Chondrocyte (in vitro differentiated cells): ENCODE measurements around the gene SLC9A7. TPM values are rescaled to one million over a fixed set of nuclear protein-coding genes. Genes with fewer than 3 reads are reported as not detected.

Experiments
- DNase-seq: peaks from one replicate; pipeline ENCODE4 v3.0.0; 2021; ENCODE audit warnings: mixed read lengths, low spot score
- H3K27ac Mint-ChIP-seq: one replicate; pipeline ENCODE4 v1.8.0; 2021; ENCODE audit warnings: mild to moderate bottlenecking, moderate library complexity, mixed read lengths; ENCODE audit not compliant: unreplicated experiment
- H3K27me3 Mint-ChIP-seq: 2 replicates; pipeline ENCODE4 v1.8.0; 2021; ENCODE audit warnings: low read depth, mixed read lengths
- H3K36me3 Mint-ChIP-seq: 2 replicates; pipeline ENCODE4 v1.8.0; 2021; ENCODE audit warnings: low read depth, mixed read lengths
- H3K4me1 Mint-ChIP-seq: 2 replicates; pipeline ENCODE4 v1.8.0; 2021; ENCODE audit warnings: low read depth, mild to moderate bottlenecking, mixed read lengths
- H3K4me3 Mint-ChIP-seq: one replicate; pipeline ENCODE4 v1.8.0; 2021; ENCODE audit warnings: mild to moderate bottlenecking, moderate library complexity, mixed read lengths; ENCODE audit not compliant: unreplicated experiment
- H3K9me3 Mint-ChIP-seq: 2 replicates; pipeline ENCODE4 v1.8.0; 2021; ENCODE audit warnings: low read depth, mixed read lengths
- total RNA-seq: library from RNA; stranded (reverse); gene quantifications from 3 replicates; pipeline ENCODE4 v1.2.1, GENCODE V29; 2021
- TF ChIP-seq, protein P1 (sequence below): fragments of 200-600 bp; sonication (generic); IDR thresholded peaks from 2 replicates; pipeline ENCODE4 v1.5.0; 2021; ENCODE audit warnings: antibody characterized with exemption, mild to moderate bottlenecking, moderate library complexity

SLC9A7 gene
- total RNA-seq, 1 donor from 2014 or later, result 6.1 TPM

DNA sequence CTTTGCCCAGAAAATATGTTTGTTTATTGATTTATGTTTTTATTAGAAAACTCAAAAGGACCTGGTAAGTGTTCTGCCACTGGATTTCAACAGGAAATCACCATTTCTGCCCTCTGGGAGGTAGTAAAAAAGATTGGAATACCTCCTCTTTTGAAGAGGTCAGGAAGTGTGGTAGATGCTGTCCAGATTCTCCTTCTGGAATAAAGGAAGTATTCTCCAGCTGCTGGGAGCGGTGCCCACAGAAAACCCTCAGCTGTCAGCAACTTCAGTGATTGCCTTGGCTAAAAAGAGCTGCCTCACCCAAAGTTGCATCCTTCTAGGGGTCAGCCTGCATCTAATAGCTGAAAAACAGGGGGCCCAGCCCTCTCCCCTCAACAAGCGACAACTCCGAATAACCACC, 199.9 kb downstream of the SLC9A7 start:
- no peak for DNase-seq
- Mint-ChIP-seq H3K9me3 (peaks cover 15% of the 10 kb centered on the region), H3K27ac (no peak overlapping the region), H3K4me3 (no peak overlapping the region), H3K4me1 (no peaks in the 10 kb centered on the region), H3K27me3 (no peaks in the 10 kb centered on the region), H3K36me3 (peaks cover 3% of the 10 kb centered on the region)
- TF ChIP-seq, protein P1, sequence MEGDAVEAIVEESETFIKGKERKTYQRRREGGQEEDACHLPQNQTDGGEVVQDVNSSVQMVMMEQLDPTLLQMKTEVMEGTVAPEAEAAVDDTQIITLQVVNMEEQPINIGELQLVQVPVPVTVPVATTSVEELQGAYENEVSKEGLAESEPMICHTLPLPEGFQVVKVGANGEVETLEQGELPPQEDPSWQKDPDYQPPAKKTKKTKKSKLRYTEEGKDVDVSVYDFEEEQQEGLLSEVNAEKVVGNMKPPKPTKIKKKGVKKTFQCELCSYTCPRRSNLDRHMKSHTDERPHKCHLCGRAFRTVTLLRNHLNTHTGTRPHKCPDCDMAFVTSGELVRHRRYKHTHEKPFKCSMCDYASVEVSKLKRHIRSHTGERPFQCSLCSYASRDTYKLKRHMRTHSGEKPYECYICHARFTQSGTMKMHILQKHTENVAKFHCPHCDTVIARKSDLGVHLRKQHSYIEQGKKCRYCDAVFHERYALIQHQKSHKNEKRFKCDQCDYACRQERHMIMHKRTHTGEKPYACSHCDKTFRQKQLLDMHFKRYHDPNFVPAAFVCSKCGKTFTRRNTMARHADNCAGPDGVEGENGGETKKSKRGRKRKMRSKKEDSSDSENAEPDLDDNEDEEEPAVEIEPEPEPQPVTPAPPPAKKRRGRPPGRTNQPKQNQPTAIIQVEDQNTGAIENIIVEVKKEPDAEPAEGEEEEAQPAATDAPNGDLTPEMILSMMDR, result no peak

DNA sequence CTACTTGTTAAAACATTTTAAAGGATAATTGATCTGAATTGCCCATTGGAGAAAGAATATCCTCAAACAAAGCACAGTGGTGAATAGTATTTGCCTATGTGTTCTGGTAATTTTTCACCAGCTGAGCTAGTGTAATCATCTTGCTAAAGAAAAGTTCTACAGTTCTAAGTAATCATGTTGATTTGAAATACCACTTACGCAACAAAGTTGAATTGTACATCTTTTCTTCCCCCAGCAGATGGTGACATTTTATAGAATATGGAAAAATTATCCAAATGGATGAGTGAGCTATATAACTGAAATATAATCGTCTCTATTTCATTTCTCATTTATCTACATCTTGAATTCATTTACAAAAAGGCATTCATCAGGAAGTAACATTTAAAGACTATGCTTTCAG, 204.0 kb downstream of the SLC9A7 start:
- Mint-ChIP-seq H3K27me3 (no peaks in the 10 kb centered on the region), H3K4me1 (peaks cover 3% of the 10 kb centered on the region), H3K27ac (no peak overlapping the region), H3K4me3 (no peak overlapping the region), H3K9me3 (peaks cover 12% of the 10 kb centered on the region), H3K36me3 (peaks cover 2% of the 10 kb centered on the region)
- no peak for DNase-seq
- TF ChIP-seq, protein P1, result peak; percentile 79

DNA sequence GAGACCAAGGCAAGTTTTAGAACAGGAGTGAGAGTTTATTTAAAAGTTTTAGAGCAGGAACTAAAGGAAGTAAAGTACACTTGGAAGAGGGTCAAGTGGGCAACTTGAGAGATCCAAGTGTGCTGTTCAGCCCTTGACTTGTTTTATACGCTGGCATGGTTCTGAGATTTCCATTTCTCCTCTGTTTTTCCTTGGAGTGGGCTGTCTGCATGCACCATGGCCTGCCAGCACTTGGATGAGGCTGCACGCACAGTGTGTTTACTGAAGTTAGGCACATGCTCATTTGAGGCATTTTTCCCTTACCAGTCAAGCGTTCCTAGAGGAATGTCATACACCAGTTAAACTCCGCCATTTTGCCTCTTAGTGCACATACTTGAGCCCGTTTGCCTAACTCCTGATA, 205.0 kb downstream of the SLC9A7 start:
- peaks cover 2% of the 10 kb centered on the region for H3K36me3 Mint-ChIP-seq
- DNase-seq, result no peak
- TF ChIP-seq, protein P1, result no peak
- H3K27me3 Mint-ChIP-seq, result no peaks in the 10 kb centered on the region
- H3K9me3 Mint-ChIP-seq, result peaks cover 17% of the 10 kb centered on the region
- no peak overlapping the region for H3K4me3 Mint-ChIP-seq
- peaks cover 5% of the 10 kb centered on the region for H3K4me1 Mint-ChIP-seq
- H3K27ac Mint-ChIP-seq, result peak overlapping the region; percentile 55

DNA sequence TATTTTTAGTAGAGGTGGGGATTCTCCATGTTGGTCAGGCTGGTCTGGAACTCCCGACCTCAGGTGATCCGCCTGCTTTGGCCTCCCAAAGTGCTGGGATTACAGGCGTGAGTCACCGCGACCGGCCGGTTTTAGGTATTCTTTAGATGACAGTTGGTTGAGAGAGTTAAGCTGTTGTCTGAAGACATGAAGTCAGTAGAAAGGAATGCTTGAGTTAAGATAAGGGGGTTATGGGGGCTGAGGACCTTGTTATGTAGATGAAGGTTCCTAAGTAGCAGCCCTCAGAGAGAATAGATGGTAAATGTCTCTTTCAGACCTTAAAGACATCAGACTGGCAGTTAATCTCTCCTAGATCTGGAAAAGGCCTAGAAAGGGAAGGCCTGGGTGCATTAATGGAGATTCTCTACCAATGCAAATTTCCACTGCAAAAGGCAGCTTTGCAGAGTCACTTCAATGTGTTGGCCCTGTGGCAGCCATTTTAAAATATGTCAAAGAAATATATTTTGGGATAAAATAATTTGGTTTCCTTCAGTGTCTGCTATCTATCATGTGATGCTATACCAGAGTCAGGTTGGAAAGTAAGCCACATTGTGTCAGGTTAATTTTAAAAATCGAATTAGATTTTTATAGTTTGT, 207.3 kb downstream of the SLC9A7 start:
- peaks cover 3% of the 10 kb centered on the region for H3K36me3 Mint-ChIP-seq
- H3K27me3 Mint-ChIP-seq, result no peaks in the 10 kb centered on the region
- peaks cover 11% of the 10 kb centered on the region for H3K9me3 Mint-ChIP-seq
- H3K4me3 Mint-ChIP-seq, result no peak overlapping the region
- peak overlapping the region; percentile 62 for H3K27ac Mint-ChIP-seq
- peaks cover 23% of the 10 kb centered on the region for H3K4me1 Mint-ChIP-seq
- TF ChIP-seq, protein P1, result no peak
- DNase-seq, result no peak

DNA sequence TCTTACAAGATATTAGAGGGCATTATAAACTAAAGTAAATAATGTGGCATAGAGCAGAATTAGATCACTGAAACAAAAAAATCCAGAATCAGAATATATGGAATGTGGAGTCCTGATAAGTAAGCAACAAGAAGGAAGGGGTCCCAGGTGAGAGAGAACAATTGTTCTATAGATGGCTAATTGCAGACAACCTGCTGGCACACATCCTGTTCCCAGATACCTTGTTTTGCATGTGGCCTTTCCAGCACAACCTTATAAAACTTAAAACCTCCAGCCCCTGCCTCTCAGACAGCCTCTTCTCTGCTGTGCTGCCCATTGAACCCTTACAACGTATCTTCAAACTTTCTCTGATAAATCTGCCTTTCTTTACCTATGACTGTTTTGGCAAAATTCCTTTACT, 209.0 kb downstream of the SLC9A7 start:
- H3K4me3 Mint-ChIP-seq, result no peak overlapping the region
- H3K9me3 Mint-ChIP-seq, result peaks cover 14% of the 10 kb centered on the region
- H3K4me1 Mint-ChIP-seq, result peaks cover 28% of the 10 kb centered on the region
- H3K27me3 Mint-ChIP-seq, result no peaks in the 10 kb centered on the region
- DNase-seq, result no peak
- H3K36me3 Mint-ChIP-seq, result peaks cover 3% of the 10 kb centered on the region
- TF ChIP-seq, protein P1, result no peak
- peak overlapping the region; percentile 49 for H3K27ac Mint-ChIP-seq

Other genes with a start within 250 kb of the SLC9A7 start
- gene ZNF674, start 213.7 kb downstream of the SLC9A7 start, total RNA-seq, result 6.3 to 6.5 TPM (median 6.4 TPM) in 3 replicates
- gene CHST7, start 185.4 kb downstream of the SLC9A7 start, total RNA-seq, result 6.5 to 11.7 TPM (median 7.0 TPM) in 3 replicates
- 18.4 to 18.8 TPM (median 18.6 TPM) in 3 replicates for gene RP2, start 77.9 kb upstream of the SLC9A7 start, total RNA-seq
- 8.2 to 11.7 TPM (median 10.6 TPM) in 3 replicates for gene JADE3, start 153.3 kb upstream of the SLC9A7 start, total RNA-seq